D341Med (cell line): ENCODE results near the gene RING1.
"Not testable (repeated sequence)": the region's sequence is repeated elsewhere in the genome, so short reads cannot be mapped to it uniquely, and the experiment has no call there.

Experiments
- DNase-seq: peaks from one replicate; pipeline ENCODE4 v3.0.0; 2012; ENCODE audit warnings: low spot score

The RING1 gene

DNA sequence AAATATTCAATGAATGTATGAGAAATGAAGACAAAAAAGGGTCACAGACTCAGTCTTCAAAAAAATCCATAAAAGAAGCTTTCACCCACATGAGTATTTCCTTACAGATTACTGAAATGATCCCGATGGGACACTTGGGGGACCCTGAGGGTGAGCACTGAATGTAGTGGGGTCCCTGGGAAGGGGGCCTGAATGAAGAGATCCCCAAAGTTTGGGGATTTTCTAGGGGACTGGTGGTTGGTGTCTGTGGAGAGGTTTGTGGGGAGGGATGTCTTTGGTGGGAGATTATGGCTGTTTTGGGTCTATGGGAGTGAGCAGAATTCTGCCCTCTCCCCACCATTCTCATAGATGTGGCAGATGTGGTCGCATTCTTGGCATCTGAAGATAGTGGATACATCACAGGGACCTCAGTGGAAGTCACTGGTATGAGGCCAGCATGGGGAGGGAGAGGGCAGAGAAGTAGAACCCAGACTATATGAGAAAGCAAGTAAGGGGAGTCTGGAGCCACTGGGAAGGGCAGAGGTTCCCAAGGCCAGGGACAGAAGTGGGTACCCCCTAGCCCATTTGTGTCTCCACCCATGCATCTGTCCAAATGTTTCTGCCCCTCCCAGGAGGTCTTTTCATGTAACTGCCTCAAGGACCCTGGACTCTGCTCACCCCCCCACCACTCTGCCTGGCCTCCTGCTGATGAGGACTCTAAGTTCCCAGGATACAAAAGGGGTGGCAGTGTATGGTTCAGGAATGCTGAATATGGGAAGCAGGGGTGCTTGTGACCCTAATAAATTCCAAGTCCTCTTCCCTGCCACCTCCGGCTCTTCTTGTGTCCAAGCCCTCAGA, 2.1 kb upstream of the RING1 start:
- DNase-seq: no peak

DNA sequence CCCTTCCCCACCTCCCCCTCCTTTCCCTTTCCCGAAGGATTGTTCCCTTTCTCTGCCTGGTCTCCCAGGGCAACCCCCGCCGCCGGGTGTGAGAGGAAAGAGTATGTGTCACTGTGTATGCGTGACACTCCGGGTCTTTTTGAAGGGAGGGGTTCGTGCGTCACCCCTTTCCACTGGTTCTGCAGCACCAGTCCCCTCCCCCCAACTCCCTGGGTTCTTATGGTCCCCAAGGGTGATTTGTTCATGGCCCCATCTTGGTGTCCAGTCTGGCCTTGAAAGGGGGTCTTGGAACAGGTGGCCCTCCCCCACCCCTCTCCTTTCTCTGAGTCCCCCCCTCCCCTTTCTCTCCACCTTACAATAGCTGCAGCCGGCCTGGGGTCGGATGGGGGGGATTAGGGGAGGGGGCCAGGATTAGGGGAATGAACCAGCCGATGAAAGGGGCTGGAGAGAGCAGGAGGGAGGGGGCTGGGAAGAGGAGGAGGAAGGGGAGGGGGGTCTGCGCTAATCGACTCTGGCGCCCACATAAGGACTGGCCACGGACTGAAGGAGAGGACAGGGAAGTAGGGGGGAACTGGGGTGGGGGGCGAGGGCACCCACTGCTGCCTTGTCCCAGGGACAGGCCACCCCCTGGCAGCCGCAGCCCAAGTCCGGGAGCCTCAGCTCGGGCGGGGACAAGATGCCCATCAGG, 1.3 kb upstream of the RING1 start:
- no peak for DNase-seq

- DNase-seq: peak; percentile 64
Observed at GRCh38 chr6:33207552-33208090, 679 bp upstream of the RING1 start.

DNA sequence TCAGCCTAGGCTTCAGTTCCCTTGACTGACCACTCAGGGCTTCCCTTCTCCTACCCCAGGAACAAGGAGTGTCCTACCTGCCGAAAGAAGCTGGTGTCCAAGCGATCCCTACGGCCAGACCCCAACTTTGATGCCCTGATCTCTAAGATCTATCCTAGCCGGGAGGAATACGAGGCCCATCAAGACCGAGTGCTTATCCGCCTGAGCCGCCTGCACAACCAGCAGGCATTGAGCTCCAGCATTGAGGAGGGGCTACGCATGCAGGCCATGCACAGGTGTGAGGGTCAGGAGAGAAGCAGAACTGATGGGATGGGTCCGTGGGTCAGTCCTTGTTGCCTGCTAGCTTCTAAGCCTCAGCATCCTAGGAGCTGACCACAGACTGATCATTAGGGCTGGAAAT, 1.6 kb downstream of the RING1 start:
- no peak for DNase-seq

- DNase-seq: no peak
Observed at GRCh38 chr6:33211136-33211535, 2.8 kb downstream of the RING1 start.

DNA sequence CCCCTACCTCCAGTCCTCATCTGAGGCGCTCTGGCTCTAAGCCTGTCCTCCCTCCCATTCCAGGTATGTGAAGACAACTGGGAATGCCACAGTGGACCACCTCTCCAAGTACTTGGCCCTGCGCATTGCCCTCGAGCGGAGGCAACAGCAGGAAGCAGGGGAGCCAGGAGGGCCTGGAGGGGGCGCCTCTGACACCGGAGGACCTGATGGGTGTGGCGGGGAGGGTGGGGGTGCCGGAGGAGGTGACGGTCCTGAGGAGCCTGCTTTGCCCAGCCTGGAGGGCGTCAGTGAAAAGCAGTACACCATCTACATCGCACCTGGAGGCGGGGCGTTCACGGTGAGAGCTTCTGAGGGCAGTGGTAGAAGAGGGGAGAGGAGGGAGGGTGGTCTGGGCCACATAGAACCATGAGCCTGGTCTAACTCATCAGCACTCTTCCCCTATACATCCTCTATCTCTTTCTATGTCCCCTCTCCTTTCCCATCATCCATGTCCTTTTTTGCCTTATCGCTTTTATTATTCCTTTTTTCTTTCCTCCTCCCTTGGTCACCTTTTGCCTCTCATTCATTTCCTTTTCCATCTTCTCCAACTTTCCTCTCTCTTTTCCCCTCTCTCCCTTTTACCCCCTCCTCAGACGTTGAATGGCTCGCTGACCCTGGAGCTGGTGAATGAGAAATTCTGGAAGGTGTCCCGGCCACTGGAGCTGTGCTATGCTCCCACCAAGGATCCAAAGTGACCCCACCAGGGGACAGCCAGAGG, 3.5 kb downstream of the RING1 start:
- DNase-seq: no peak

DNA sequence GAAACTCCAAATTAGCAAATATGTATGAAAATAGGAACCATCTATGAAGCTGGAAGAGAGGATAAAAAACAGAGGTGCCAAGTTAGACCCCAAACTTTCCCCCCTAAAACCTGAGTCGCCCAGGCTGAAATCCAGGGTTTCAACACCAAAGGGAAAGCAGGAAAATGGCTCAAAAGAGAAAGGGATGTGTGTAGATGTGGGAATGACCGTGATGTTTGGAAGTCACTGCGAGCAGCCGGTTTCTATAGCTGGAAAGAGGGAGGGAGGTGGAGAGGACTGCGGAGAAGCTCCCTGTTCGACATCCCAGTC, 4.5 kb downstream of the RING1 start:
- no peak for DNase-seq

GRCh38 chr6:33213166-33213988, 5.1 kb downstream of the RING1 start:
- DNase-seq: peak; percentile 65

GRCh38 chr6:33213989-33214335, 5.7 kb downstream of the RING1 start:
- DNase-seq: no peak

DNA sequence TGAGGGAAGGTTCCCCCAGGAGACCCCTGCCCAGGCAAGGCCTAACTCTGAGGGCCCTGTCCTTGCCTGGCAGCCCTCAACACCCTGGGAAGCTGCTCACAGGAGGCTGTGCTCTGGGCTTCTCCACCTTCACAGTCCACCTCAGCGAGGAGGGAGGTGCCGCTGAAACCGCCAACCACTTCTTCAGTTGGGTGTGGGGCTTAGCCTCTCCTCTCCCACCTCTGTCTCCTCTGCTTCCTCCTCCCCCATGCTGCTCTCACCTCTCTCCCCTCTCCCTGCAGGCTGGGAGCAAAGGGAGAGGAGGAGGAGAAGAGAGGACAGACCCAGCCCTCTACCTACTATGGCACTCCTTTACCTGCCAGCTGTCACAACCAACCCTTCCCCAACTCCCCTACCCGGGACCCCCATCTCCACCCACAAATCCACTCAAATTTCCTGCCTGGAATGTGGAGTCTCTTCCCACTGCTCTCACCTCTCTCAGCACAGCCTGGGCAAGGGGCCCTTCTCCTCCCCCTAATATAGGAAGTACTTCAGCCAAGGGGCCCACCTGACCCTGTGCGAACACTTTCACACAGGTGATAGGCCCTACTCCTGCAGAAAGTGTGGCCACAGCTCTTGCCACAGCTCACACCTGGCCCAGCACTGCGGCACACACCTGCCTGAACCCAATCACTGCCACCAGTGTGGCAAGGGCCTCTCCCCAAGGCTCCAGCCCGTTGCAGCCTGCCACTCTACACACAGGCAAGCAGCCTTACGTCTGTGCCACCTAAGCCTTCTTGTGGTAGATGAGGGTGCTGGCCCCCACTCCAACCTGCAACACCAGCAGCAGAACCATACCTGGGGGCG, 7.2 kb downstream of the RING1 start:
- DNase-seq: no peak

- DNase-seq: no peak
Observed at GRCh38 chr6:33216117-33216649, 7.9 kb downstream of the RING1 start.

DNA sequence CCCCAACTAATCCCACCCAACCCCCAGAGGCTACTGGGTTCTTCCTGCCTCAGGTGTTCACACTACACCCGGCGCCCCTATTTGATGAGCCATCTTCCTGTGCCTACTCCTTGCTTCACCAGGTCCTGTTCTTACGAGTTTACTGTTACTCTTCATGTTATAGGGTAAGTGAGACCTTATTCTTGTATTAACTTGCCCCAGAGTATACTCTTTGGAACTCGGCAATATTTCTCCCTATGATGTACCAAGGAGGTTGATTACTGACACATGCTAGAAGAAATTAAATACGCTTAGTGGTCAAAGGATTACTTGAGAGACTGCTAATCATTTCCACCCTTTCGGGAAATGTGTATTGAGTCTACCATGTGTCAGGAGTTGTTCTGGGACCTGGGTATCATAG, 8.9 kb downstream of the RING1 start:
- DNase-seq: no peak

- no peak for DNase-seq
Observed at GRCh38 chr6:33217681-33218080, 9.4 kb downstream of the RING1 start.

DNA sequence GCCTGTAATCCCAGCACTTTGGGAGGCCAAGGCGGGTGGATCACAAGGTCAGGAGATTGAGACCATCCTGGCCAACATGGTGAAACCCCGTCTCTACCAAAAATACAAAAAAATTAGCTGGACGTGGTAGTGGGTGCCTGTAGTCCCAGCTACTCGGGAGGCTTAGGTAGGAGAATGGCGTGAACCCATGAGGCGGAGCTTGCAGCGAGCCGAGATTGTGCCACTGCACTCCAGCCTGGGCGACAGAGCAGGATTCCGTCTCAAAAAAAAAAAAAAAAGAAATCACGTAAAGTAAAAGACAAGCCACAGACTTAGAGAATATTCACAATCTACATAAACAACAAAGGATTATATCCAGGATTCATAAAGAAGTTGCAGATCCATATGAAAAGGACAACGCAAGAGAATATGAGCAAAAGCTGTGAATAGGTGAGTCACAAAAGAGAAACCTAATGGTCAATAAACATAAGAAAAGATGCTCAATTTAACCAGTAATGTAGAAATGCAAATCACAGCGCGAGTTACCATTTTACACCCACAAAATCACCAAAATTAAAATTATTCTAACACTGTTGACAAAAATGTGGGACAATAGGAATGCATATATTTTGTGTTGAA, 18.3 kb downstream of the RING1 start:
- not testable (repeated sequence) for DNase-seq

- no peak for DNase-seq
Observed at GRCh38 chr6:33235221-33235634, 26.9 kb downstream of the RING1 start.

- no peak for DNase-seq
Observed at GRCh38 chr6:33236328-33236727, 28.0 kb downstream of the RING1 start.

DNA sequence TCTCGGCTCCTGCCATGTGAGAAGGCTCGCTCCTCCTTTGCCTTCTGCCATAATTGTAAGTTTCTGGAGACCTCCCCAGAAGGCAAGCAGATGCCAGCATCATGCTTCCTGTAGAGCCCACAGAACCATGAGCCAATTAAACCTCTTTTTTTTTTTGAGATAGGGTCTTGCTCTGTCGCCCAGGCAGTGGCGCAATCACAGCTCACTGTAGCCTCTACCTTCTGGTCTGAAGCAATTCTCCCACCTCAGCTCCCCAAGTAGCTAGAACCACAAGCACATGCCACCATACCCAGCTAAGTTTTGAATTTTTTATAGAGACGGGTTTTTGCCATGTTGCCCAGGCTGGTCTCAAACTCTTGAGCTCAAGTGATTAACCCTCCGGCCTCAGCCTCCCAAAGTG, 28.6 kb downstream of the RING1 start:
- no peak for DNase-seq

GRCh38 chr6:33237741-33238140, 29.4 kb downstream of the RING1 start:
- no peak for DNase-seq

GRCh38 chr6:33241968-33242367, 33.7 kb downstream of the RING1 start:
- no peak for DNase-seq

- no peak for DNase-seq
Observed at GRCh38 chr6:33243476-33243875, 35.2 kb downstream of the RING1 start.
